Stimulated activated CD4-positive, alpha-beta T cell treated with anti-CD3 and anti-CD28 coated beads, Interleukin-2, amount 100 ng/mL, for 24 hours (primary cell): Measurements from ENCODE around the gene CACNA2D3.
"Not testable (repeated sequence)": the region's sequence is repeated elsewhere in the genome, so short reads cannot be mapped to it uniquely, and the experiment has no call there.

ENCODE experiments used
- DNase-seq, 2 donors: peaks; one replicate each; pipeline ENCODE4 v3.0.0-alpha.2; 2020

CACNA2D3 gene

GRCh38 chr3:54593653-54594052 is 471.3 kb downstream of the CACNA2D3 start:
- DNase-seq = no peak

- no peak for DNase-seq
These were observed 473.7 kb downstream of the CACNA2D3 start for GRCh38 chr3:54596087-54596486.

GRCh38 chr3:54599716-54600115 is 477.4 kb downstream of the CACNA2D3 start:
- no peak for DNase-seq

- no peak for DNase-seq
These were observed 478.3 kb downstream of the CACNA2D3 start for GRCh38 chr3:54600441-54601204.

GRCh38 chr3:54604495-54604894 is 482.1 kb downstream of the CACNA2D3 start:
- DNase-seq = no peak

GRCh38 chr3:54608041-54608440 is 485.7 kb downstream of the CACNA2D3 start:
- DNase-seq = no peak

GRCh38 chr3:54619053-54619452 is 496.7 kb downstream of the CACNA2D3 start:
- no peak for DNase-seq

- no peak for DNase-seq
These were observed 497.2 kb downstream of the CACNA2D3 start for GRCh38 chr3:54619531-54619930.

GRCh38 chr3:54621184-54621583 is 498.8 kb downstream of the CACNA2D3 start:
- no peak for DNase-seq

GRCh38 chr3:54622678-54623077 is 500.3 kb downstream of the CACNA2D3 start:
- DNase-seq = no peak

- no peak for DNase-seq
These were observed 503.7 kb downstream of the CACNA2D3 start for GRCh38 chr3:54625805-54626787.

GRCh38 chr3:54628888-54629441 is 506.6 kb downstream of the CACNA2D3 start:
- no peak for DNase-seq

- no peak for DNase-seq
These were observed 507.8 kb downstream of the CACNA2D3 start for GRCh38 chr3:54630101-54630623.

GRCh38 chr3:54631001-54631400 is 508.6 kb downstream of the CACNA2D3 start:
- not testable (repeated sequence) for DNase-seq

GRCh38 chr3:54631516-54632325 is 509.4 kb downstream of the CACNA2D3 start:
- DNase-seq = no peak

- no peak for DNase-seq
These were observed 509.9 kb downstream of the CACNA2D3 start for GRCh38 chr3:54632326-54632665.

GRCh38 chr3:54632834-54633233 is 510.5 kb downstream of the CACNA2D3 start:
- DNase-seq = no peak

GRCh38 chr3:54633444-54634121 is 511.2 kb downstream of the CACNA2D3 start:
- DNase-seq = no peak

- no peak for DNase-seq
These were observed 511.7 kb downstream of the CACNA2D3 start for GRCh38 chr3:54634122-54634469.

- DNase-seq = not testable (repeated sequence)
These were observed 517.5 kb downstream of the CACNA2D3 start for GRCh38 chr3:54639790-54640372.

- DNase-seq = no peak
These were observed 519.1 kb downstream of the CACNA2D3 start for GRCh38 chr3:54641226-54642014.
